Stimulated activated CD8-positive, alpha-beta memory T cell treated with anti-CD3 and anti-CD28 coated beads, Interleukin-4, amount 100 ng/mL, for 24 hours (primary cell): ENCODE data around the gene IFITM10.
"Not testable (repeated sequence)": the region's sequence is repeated elsewhere in the genome, so short reads cannot be mapped to it uniquely, and the experiment has no call there.

Source experiments
- DNase-seq: peaks from one replicate; pipeline ENCODE4 v3.0.0-alpha.2; 2020; ENCODE audit warnings: low read depth

Gene IFITM10

DNA sequence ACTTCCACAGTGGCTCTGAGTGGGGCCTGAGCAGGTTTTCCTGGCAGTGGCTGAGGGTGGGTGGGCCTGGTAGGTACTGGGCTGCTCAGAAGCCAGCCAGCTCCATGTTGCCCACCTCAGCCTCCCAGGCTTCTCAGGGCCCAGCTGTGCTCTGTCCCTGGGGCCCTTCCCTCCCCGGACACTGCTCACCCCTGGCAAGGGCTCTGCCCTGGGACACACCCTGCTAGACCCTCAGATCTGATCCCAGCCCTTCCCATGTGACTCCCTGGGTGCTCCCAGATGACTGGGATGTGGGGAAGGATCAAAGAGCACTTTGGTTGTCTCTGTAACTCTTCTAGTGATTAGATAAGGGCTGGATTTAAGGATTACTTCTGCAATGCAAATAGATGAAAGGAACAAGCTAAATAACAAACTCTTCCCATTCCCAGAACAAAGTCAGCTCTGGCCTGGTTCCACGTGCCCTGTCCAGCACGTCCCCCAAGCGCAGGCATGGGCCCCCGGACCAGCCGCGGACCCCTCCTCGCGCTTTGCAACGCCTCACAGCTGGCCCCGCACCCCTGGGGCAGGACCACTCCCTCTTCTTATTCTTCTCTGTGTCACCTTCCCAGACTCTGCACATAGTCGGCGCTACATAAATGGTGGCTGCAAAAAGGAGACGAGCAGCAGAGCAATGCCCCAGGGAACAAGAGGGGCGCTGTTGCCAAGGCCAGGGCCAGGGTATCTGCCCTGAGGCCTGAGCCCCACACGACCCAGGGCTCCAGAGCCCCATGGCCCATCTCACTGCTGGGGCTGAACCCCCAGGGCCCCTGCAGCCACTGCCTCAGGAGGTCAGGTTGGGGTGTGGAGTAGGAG lies 59.1 kb downstream of the IFITM10 start:
- DNase-seq: no peak

- no peak for DNase-seq
Observed at GRCh38 chr11:1690167-1691025, 60.0 kb downstream of the IFITM10 start.

DNA sequence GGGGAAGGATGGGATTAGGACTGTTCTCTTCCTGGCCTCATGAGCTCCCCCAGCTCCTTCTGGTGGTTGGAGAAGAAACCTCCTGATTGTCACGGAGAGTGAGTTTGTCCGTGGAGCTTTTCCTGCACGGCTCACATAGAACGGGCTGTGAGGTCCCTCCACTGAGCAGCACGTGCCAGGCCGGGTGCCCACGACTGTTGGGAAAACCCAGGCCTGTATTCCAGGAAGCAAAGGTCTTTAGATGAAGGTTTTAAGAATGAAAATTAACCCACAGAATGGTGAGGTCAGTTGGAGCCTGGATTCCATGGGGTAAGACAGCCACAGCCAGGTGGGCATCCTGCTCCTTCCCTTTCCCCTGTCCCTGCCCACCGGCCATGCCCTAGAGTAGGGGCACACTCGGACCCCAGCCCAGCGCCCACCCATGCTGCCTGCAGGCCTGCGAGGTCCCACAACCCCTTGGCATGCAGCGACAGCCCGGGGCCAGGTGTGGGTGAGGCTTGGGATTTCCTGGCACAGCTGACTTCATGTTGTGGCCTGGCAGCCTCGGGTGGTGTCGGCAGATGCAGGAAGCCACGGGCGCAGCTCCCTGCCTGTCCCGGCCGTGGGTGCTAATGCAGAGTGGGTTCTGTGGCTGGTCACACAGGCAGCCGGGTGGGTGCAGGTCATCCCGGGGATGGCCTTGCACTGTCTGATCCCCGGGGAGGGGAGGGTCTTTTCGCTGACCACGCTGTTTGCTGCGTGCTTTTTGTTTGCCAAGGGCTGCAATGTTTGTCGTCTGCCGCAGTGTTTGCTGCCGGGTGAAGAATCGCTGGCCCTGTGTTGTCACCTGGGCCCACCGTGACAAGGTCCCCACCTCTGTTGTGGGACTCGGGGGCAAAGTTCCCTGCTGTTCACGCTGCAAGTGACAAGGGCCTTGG lies 60.9 kb downstream of the IFITM10 start:
- DNase-seq: not testable (repeated sequence)

DNA sequence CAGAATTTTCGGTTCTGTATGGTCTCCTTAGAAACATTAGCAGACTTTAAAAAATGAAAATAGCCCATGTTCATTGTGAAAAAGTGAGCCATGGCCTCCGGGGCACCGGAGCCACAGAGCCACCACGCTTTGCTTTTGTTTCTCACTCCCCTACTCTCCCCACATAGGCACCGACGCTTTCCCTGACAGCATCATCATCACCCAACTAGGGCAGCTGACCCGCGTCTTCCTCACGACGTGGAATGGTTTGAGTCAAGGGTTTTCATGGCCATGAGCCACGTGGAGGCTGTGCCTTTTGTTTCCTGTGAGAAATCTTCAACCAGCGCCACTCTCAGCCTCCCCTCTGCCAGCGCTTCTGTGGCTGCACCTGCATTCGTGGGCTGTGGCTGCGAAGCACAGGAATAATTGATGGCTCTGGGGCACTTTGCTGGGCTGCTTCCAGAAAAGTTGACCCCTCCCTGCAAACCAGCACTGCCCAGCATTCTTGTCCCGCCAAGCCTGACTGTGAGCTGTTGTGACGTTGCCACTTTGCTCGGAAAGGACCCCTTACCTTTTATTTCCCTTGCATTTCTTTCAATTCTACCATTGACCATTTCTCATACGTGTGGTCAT lies 62.0 kb downstream of the IFITM10 start:
- not testable (repeated sequence) for DNase-seq

DNA sequence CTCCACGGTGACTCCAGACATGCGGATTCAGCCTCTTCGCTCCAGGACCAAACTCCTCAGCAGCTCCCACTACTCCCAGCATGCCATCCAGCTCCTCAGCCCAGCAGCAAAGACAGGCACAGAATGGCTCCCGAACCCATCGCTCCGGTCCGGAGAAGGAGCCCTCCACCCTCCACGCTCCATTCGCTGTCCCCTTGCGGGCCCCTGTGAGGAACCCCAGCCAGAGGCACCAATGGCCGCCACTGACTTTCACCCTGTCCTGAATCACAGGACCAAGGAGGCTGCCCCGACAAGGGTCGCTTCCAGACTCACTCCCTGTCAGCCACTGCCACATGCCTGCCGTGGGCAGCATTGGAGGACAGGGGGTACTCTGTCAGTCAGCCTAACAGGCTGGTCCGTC lies 64.2 kb downstream of the IFITM10 start:
- not testable (repeated sequence) for DNase-seq

- DNase-seq: not testable (repeated sequence)
Observed at GRCh38 chr11:1684886-1685874, 65.2 kb downstream of the IFITM10 start.

DNA sequence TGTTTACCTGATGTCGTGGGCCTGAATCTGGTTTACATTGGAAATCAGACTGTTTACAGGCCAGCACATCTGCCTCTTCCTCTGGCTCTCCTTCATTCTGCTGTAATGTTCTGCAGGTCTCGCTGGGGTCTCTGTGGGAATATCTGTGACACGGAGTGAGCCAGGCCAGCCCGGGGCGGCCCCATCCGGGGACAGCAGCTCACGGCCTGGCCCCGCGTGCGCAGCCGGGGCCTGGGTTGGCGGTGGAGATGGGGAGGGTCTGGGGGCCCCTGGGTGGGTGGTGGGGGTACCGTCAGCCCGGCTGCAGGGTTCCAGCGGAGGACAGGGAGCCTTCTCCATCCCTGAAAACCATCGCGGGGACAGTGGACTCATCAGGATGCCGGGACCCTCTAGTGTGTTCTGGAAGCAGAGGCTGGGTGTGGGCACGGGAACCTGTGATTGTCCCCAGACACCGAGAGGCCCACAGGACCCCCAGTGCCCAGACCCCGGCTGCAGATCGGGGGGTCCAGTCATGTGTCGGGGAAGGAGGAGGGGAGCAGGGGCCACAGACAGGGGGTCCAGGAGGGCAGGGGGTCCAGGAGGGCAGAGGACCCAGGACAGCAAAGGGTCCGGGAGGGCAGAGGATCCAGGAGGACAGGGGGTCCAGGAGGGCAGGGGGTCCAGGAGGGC lies 66.4 kb downstream of the IFITM10 start:
- DNase-seq: not testable (repeated sequence)

DNA sequence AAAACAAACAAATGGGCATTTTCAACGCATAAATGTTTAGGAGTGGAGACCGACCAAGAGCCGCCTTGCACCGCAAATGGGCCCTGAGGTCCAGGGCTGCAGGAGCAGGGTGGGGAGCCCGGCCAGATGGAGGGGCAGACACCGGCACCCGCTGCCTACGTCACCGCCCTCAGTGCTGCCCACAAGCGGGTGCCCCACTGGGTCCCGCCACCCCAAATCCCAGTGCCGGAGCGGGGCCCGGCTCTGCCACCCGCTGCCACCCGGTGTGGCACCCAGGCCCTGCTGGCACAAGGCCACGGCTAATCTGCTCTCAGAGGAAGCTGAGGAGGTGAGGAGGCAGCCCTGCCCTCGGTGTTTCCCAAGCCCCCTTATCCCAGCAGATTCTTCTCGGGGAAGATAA lies 67.2 kb downstream of the IFITM10 start:
- DNase-seq: not testable (repeated sequence)
